IMR-90 (cell line): ENCODE measurements around the gene BPIFA1. TPM values are rescaled to one million over a fixed set of nuclear protein-coding genes. Genes with fewer than 3 reads are reported as not detected.

ENCODE experiments used
- ATAC-seq: fragments of 200-7000 bp; cut with Tn5 transposase; 2 replicates; pipeline ENCODE4 v1.9.1; 2020; ENCODE audit warnings: low read depth, mild to moderate bottlenecking, moderate library complexity
- BruUV-seq: library from RNA; stranded (reverse); fragments of 400-500 nt; replicated peaks from 2 replicates; lab custom pipeline; 2021; lab: Mats Ljungman, UMichigan
- CTCF ChIA-PET: fragments of 300-600 bp; formaldehyde crosslinking; extraction: SDS; loops from one replicate; lab custom pipeline; 2021; ENCODE audit warnings: antibody characterized with exemption; lab: Yijun Ruan, JAX
- POLR2A ChIA-PET: fragments of 300-600 bp; sonication (Branson Sonifier 250); formaldehyde crosslinking; loops from one replicate; lab custom pipeline; 2022; ENCODE audit warnings: antibody characterized with exemption; ENCODE audit not compliant: unreplicated experiment; lab: Charles Lee
- DNase-seq: peaks from one replicate; pipeline ENCODE4 v3.0.0; 2013
- H2AFZ ChIP-seq: replicated peaks from 2 replicates; pipeline ENCODE3; 2013; ENCODE audit warnings: low read length, mild to moderate bottlenecking; ENCODE audit not compliant: poor library complexity
- H2AK5ac ChIP-seq: 2 replicates; pipeline ENCODE4 v1.6.1; 2013; ENCODE audit warnings: low read depth, low read length, inconsistent platforms
- H2AK9ac ChIP-seq: replicated peaks from 2 replicates; pipeline ENCODE3; 2013; ENCODE audit warnings: mild to moderate bottlenecking, low read depth, low read length, moderate library complexity; ENCODE audit not compliant: poor library complexity
- H2BK120ac ChIP-seq: 2 replicates; pipeline ENCODE4 v1.6.1; 2013; ENCODE audit warnings: low read depth, low read length, inconsistent platforms
- H2BK15ac ChIP-seq: 3 replicates; pipeline ENCODE4 v1.6.1; 2013; ENCODE audit warnings: low read depth, low read length, inconsistent platforms
- H2BK20ac ChIP-seq: 2 replicates; pipeline ENCODE4 v1.6.1; 2013; ENCODE audit warnings: low read depth, mild to moderate bottlenecking, inconsistent platforms, low read length, moderate library complexity
- H2BK5ac ChIP-seq: 2 replicates; pipeline ENCODE4 v1.6.1; 2013; ENCODE audit warnings: mild to moderate bottlenecking, low read depth, low read length, inconsistent platforms; ENCODE audit not compliant: poor library complexity, severe bottlenecking
- H3K14ac ChIP-seq: replicated peaks from 2 replicates; pipeline ENCODE4 v1.6.1; 2013; ENCODE audit warnings: low read depth, low read length, inconsistent platforms
- H3K18ac ChIP-seq: 2 replicates; pipeline ENCODE4 v1.6.1; 2013; ENCODE audit warnings: low read depth, low read length, control low read depth
- H3K23ac ChIP-seq: 2 replicates; pipeline ENCODE4 v1.6.1; 2013; ENCODE audit warnings: low read depth, low read length, inconsistent platforms
- H3K27ac ChIP-seq: 2 replicates; pipeline ENCODE4 v1.5.1; 2013; ENCODE audit warnings: mild to moderate bottlenecking, control low read depth, low read length; ENCODE audit not compliant: insufficient read depth
- H3K27me3 ChIP-seq: 2 replicates; pipeline ENCODE4 v1.6.1; 2013; ENCODE audit warnings: low read length; ENCODE audit not compliant: control insufficient read depth, insufficient read depth
- H3K36me3 ChIP-seq: 2 replicates; pipeline ENCODE4 v1.6.1; 2013; ENCODE audit warnings: low read length, mixed read lengths; ENCODE audit not compliant: control insufficient read depth, insufficient read depth
- H3K4ac ChIP-seq: 2 replicates; pipeline ENCODE4 v1.6.1; 2013; ENCODE audit warnings: low read depth, low read length, inconsistent platforms
- H3K4me1 ChIP-seq: 2 replicates; pipeline ENCODE4 v1.6.1; 2013; ENCODE audit warnings: low read length, mixed read lengths; ENCODE audit not compliant: control insufficient read depth, insufficient read depth
- H3K4me2 ChIP-seq: 2 replicates; pipeline ENCODE4 v1.6.1; 2013; ENCODE audit warnings: low read depth, mild to moderate bottlenecking, control low read depth, low read length, moderate library complexity
- H3K4me3 ChIP-seq: 2 replicates; pipeline ENCODE4 v1.5.1; 2013; ENCODE audit warnings: low read depth, mild to moderate bottlenecking, control low read depth, low read length, moderate library complexity; ENCODE audit not compliant: insufficient read depth
- H3K56ac ChIP-seq: 2 replicates; pipeline ENCODE4 v1.6.1; 2013; ENCODE audit warnings: low read length, inconsistent platforms; ENCODE audit not compliant: insufficient read depth; ENCODE audit errors: extremely low read depth
- H3K79me1 ChIP-seq, 2 experiments: 2 replicates each; pipeline ENCODE4 v1.6.1; 2013; ENCODE audit warnings: low read length in 2 of 2, inconsistent platforms in 1 of 2, low read depth in 1 of 2
- H3K9ac ChIP-seq: 2 replicates; pipeline ENCODE4 v1.6.1; 2013; ENCODE audit warnings: low read depth, low read length, control low read depth
- H3K9me1 ChIP-seq: 2 replicates; pipeline ENCODE4 v1.6.1; 2013; ENCODE audit warnings: low read length, inconsistent platforms; ENCODE audit not compliant: insufficient read depth
- H3K9me3 ChIP-seq: 2 replicates; pipeline ENCODE4 v1.6.1; 2013; ENCODE audit warnings: low read length; ENCODE audit not compliant: control insufficient read depth, insufficient read depth
- H4K20me1 ChIP-seq: 2 replicates; pipeline ENCODE4 v1.6.1; 2013; ENCODE audit warnings: low read length, inconsistent platforms; ENCODE audit not compliant: insufficient read depth
- H4K5ac ChIP-seq: 2 replicates; pipeline ENCODE4 v1.6.1; 2013; ENCODE audit warnings: mild to moderate bottlenecking, low read depth, low read length, control low read depth
- H4K8ac ChIP-seq, 2 experiments: 2 replicates each; pipeline ENCODE4 v1.6.1; 2013; ENCODE audit warnings: low read depth in 2 of 2, low read length in 2 of 2, control low read depth in 1 of 2, inconsistent platforms in 1 of 2
- H4K91ac ChIP-seq: 2 replicates; pipeline ENCODE4 v1.6.1; 2013; ENCODE audit warnings: low read depth, low read length, inconsistent platforms; ENCODE audit not compliant: insufficient read depth
- ELK1 ChIP-seq: fragments of 150-350 bp; IDR thresholded peaks from 2 replicates; pipeline ENCODE4 v1.6.1; 2016; ENCODE audit warnings: low read depth, mild to moderate bottlenecking, low read length, moderate library complexity, borderline replicate concordance
- MAFK ChIP-seq: IDR thresholded peaks from 2 replicates; pipeline ENCODE4 v1.6.1; 2012; ENCODE audit warnings: low read depth, low read length, improper control_type of control experiment
- MXI1 ChIP-seq: IDR thresholded peaks from 2 replicates; pipeline ENCODE4 v1.6.1; 2012; ENCODE audit warnings: low read depth, mild to moderate bottlenecking, low read length, moderate library complexity, borderline replicate concordance
- NFE2L2 ChIP-seq: fragments of 150-350 bp; IDR thresholded peaks from 2 replicates; pipeline ENCODE4 v1.6.1; 2016; ENCODE audit warnings: low read depth, mild to moderate bottlenecking, low read length
- RAD21 ChIP-seq: IDR thresholded peaks from 2 replicates; pipeline ENCODE4 v1.6.1; 2012; ENCODE audit warnings: low read length, improper control_type of control experiment
- WGBS, 2 experiments: methylation state at CpG; one replicate each; pipeline versions ENCODE4 v1.1.5 to v1.1.7; 2013; ENCODE audit warnings: missing lambda C conversion rate in 2 of 2; ENCODE audit not compliant: insufficient read length in 1 of 2; ENCODE audit errors: extremely low coverage in 2 of 2; 5-methylcytosine and 5-hydroxymethylcytosine counted together
- dilution Hi-C: fragments of 300-500 bp; cut with HindIII; formaldehyde crosslinking; loops from one replicate; pipeline ENCODE4 v1.14.3; 2018; ENCODE audit warnings: low sequenced_read_pairs; ENCODE audit not compliant: unreplicated experiment
- in situ Hi-C: fragments of 300-500 bp; cut with MboI; formaldehyde crosslinking; loops from 3 replicates; pipeline ENCODE4 v1.14.3; 2019; ENCODE audit warnings: low sequenced_read_pairs, inconsistent platforms, mixed read lengths
- intact Hi-C: fragments of 100-400 bp; cut with micrococcal nuclease; formaldehyde crosslinking; loops from 2 replicates; pipeline ENCODE4 v1.10.0; 2022
- polyA plus RNA-seq, 3 experiments: library from polyadenylated mRNA; depleted of rRNA; stranded (reverse); fragments of >200 nt; gene quantifications; 2 replicates each; pipeline ENCODE4 v1.2.3, GENCODE V29; 2012; ENCODE audit warnings: low replicate concordance in 1 of 3
- total RNA-seq: library from RNA; depleted of rRNA; stranded (reverse); fragments of >200 nt; gene quantifications from 2 replicates; pipeline ENCODE4 v1.2.3, GENCODE V29; 2012

The BPIFA1 gene
- total and polyA plus RNA-seq, 2 of the 4 experiments (the other 2 are of a cell fraction) = not detected

- DNase-seq = no peak
- CTCF ChIA-PET = no interaction called here
- POLR2A ChIA-PET = no interaction called here
Measured at GRCh38 chr20:33278700-33279099, 42.9 kb downstream of the BPIFA1 start.

More at GRCh38 chr20:33278700-33279099, 42.9 kb downstream of the BPIFA1 start:
- no peak for TF ChIP-seq MAFK
- no peak for TF ChIP-seq RAD21
- TF ChIP-seq NFE2L2 = no peak
- TF ChIP-seq ELK1 = no peak
- no peak for TF ChIP-seq MXI1
- no peaks in the 10 kb centered on the region for H3K36me3 ChIP-seq
- no peak overlapping the region for H3K18ac ChIP-seq
- no TSS peak for BruUV-seq
- no peaks in the 10 kb centered on the region for H4K20me1 ChIP-seq
- no peak overlapping the region for H4K91ac ChIP-seq
- H3K56ac ChIP-seq = no peak overlapping the region
- H2AK5ac ChIP-seq = no peak overlapping the region
- no peak for ATAC-seq
- no peak overlapping the region for H2AFZ ChIP-seq
- intact Hi-C loops (no loop called here), in situ Hi-C loops (no loop called here), dilution Hi-C loops (no loop called here)
- H3K23ac ChIP-seq = no peak overlapping the region
- no peaks in the 10 kb centered on the region for H3K9me1 ChIP-seq
- H4K8ac ChIP-seq = no peak overlapping the region
- no peak overlapping the region for H3K27ac ChIP-seq
- H4K5ac ChIP-seq = no peak overlapping the region
- no peak overlapping the region for H3K14ac ChIP-seq
- H3K9ac ChIP-seq = no peak overlapping the region
- H3K4me2 ChIP-seq = no peak overlapping the region
- H3K79me1 ChIP-seq = no peaks in the 10 kb centered on the region
- H2AK9ac ChIP-seq = no peak overlapping the region
- peaks cover 16% of the 10 kb centered on the region for H3K27me3 ChIP-seq
- no peak overlapping the region for H3K4me3 ChIP-seq
- no peak overlapping the region for H3K4ac ChIP-seq
- no peaks in the 10 kb centered on the region for H3K4me1 ChIP-seq
- no peaks in the 10 kb centered on the region for H3K9me3 ChIP-seq
- H2BK15ac ChIP-seq = no peak overlapping the region
- no peak overlapping the region for H2BK120ac ChIP-seq
- H2BK5ac ChIP-seq = no peak overlapping the region
- H2BK20ac ChIP-seq = no peak overlapping the region
- no CpG with 5 or more reads among the region's 3 CpGs for WGBS, 2 experiments
